Heart right ventricle (tissue), 16 donors: ENCODE results near the gene EBPL. TPM values are rescaled to one million over a fixed set of nuclear protein-coding genes. Genes with fewer than 3 reads are reported as not detected.

ENCODE experiments used
- ATAC-seq, 8 donors: fragments of 200-7000 bp; cut with Tn5 transposase; one replicate each; pipeline ENCODE4 v1.9.1; 2020; ENCODE audit warnings: mild to moderate bottlenecking in 8 of 8, moderate library complexity in 8 of 8, moderate number of reproducible peaks in 1 of 8
- DNase-seq, 2 donors: peaks; one replicate each; pipeline ENCODE4 v3.0.0-alpha.2; 2020
- H3K27ac ChIP-seq, 10 donors: fragments of 200-600 bp; sonication (generic) in 2 of 10; one replicate each; pipeline versions ENCODE4 v1.5.0 to v1.8.0; 2020 to 2022; ENCODE audit warnings: mild to moderate bottlenecking in 3 of 10
- H3K27me3 ChIP-seq, 7 donors: fragments of 200-600 bp; one replicate each; pipeline ENCODE4 v1.8.0; 2021 to 2022; ENCODE audit warnings: mild to moderate bottlenecking in 2 of 7
- H3K36me3 ChIP-seq, 9 donors: fragments of 200-600 bp; sonication (generic) in 1 of 9; one replicate each; pipeline versions ENCODE4 v1.5.0 to v1.8.0; 2020 to 2022; ENCODE audit warnings: mild to moderate bottlenecking in 2 of 9
- H3K4me1 ChIP-seq, 9 donors: fragments of 200-600 bp; sonication (generic) in 1 of 9; one replicate each; pipeline versions ENCODE4 v1.5.0 to v1.8.0; 2020 to 2022; ENCODE audit warnings: mild to moderate bottlenecking in 4 of 9
- H3K4me3 ChIP-seq, 10 donors: fragments of 200-600 bp; sonication (generic) in 2 of 10; one replicate each; pipeline versions ENCODE4 v1.5.0 to v1.8.0; 2020 to 2022; ENCODE audit warnings: mild to moderate bottlenecking in 7 of 10, moderate library complexity in 2 of 10
- H3K9me3 ChIP-seq, 11 donors: fragments of 200-600 bp in 10 of 11; sonication (generic) in 2 of 11; one replicate each; pipeline versions ENCODE4 v1.5.0 to v1.8.0; 2013 to 2022; ENCODE audit warnings: mild to moderate bottlenecking in 2 of 11, control low read depth in 1 of 11, moderate library complexity in 1 of 11
- WGBS, 2 donors: extraction: QIAGEN DNeasy Blood & Tissue Kit; methylation state at CpG; one replicate each; pipeline ENCODE4 v1.1.7; 2013; ENCODE audit warnings: inconsistent platforms in 1 of 2; 5-methylcytosine and 5-hydroxymethylcytosine counted together
- intact Hi-C, 10 donors: fragments of 100-400 bp; cut with DNase I; formaldehyde crosslinking; loops; one replicate each; pipeline versions ENCODE4 v1.11.1 to v1.14.2; 2022
- polyA plus RNA-seq, 2 donors: library from polyadenylated mRNA; stranded (reverse); fragments of 200-250 nt; gene quantifications; one replicate each; pipeline ENCODE4 v1.2.3, GENCODE V29; 2013
- total RNA-seq, 10 donors: library from RNA; stranded (reverse); fragmentation: NEBNext Ultra II Directional in 3 of 10; extraction: Animal tissue kit (Norgen Biotek cat#: 25700) in 3 of 10; gene quantifications; one replicate each; pipeline versions ENCODE4 v1.2.1 to v1.2.4, GENCODE V29; 2021 to 2023
- TF ChIP-seq, protein P1 (sequence below), 9 donors: fragments of 200-600 bp; sonication (generic) in 2 of 9; IDR thresholded peaks; one replicate each; pipeline versions ENCODE4 v1.5.0 to v1.8.0; 2021 to 2022; ENCODE audit warnings: antibody characterized with exemption in 9 of 9, mild to moderate bottlenecking in 5 of 9, moderate library complexity in 1 of 9
- donor health status: Arrhythmogenic right ventricular cardiomyopathy.
- donor health status: ischemic (EF 13 %, LVEDD 7.1; RV severe dilation, severe dysfunction).
- donor health status: healthy with polysubstance abuse.
- donor health status: DM: no; HTN: yes; CAD: no.
- donor health status: DM: no; HTN: no; CAD: no.
- donor health status: ischemic (EF 25% LVEDD 6.9; RV normal size, moderate dysfunction).
- donor health status: ischemic (EF 25% LVEDD 5.7; RV mildly dilated, moderate dysfunction).
- donor health status: healthy.
- donor health status: DM: yes; HTN: yes; CAD: no.
- donor health status: Ischemic cardiomyopathy.
- donor health status: ischemic (EF 35%, LVEDD 5.7; RV mildly dilated, moderate dysfunction).
- donor health status: nonischemic (EF 11% LVEDD 7.7; RV severe dilation, severe dysfunction).
- donor health status: DM: yes; HTN: yes; CAD: no.
- donor health status: PGD.
- donor health status: ischemic (EF 29% LVEDD 5.4; RV normal size, mild dysfunction).
- donor health status: nonischemic (EF 23%, LVEDD 6.1; RV moderate dilation, normal function).

Gene EBPL
- total and polyA plus RNA-seq, 12 donors, result 3.4 to 12.1 (median 6.1) TPM

DNA sequence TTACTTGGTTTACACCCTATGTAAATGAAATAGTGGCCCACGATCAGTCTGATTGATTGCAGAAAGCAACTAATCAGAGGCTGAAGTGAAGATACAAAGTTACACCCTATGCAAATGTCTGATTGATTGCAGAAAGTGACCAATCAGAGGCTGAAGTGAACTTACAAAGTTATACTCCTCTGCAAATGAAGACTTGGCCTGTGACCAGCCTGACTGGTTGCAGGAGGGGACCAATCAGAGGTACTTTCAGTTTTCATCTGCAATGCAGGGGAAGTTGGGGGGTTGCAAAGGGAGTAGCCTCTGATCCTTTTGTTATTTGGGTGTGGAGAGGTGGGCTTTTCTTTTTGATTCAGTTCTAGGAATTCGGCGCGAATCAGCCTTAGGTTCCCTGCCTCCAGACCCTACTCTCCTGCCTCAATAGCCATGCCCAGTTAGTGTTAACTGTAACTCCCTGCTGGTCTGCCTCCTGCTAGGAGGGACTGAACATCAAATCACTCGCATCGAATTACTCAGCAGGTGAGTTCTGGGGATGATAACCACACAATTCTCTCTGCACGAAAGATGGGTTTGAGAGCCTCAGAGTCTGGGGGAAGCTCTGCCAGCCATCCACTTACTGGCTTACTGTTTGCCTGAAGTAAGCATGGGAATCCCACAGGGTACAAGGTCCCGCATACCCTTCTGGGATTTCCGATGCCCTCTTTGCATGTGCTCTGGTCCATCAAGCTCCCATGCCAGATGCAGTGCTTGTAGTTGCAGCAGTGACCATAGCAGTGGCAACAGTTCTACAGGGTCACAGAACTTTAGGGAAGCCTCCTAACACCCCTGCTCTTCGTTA lies 55.5 kb downstream of the EBPL start:
- peak in 1 of 2 donors; percentile 54 for DNase-seq
- H3K4me3 ChIP-seq, result peak overlapping the region in 6 of 10 donors; percentile 32 to 50 (median 37)
- WGBS, 2 donors, result 53 to 57% methylated on average over 10 of the region's 10 CpGs

DNA sequence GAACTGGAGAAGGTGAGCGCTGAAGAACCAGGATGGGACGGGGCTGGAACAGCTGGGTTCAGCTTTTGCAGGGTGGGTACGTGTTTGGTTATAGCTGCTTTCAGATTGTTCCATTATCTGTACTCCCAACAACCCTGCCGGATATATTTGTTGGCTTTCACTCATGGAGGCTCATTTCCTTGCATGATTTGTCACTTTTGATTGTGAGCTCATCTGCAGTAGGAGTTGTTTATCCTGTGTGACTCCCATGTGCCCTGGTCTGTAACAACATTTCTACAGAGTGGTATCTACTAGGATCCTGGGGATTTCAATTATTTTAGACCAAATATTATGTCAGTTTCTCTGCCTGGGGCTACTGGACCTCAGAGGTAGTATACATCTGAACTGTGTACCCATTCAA lies 57.6 kb downstream of the EBPL start:
- no peak overlapping the region for H3K4me3 ChIP-seq
- intact Hi-C loops, result no loop called here
- TF ChIP-seq, protein P1, sequence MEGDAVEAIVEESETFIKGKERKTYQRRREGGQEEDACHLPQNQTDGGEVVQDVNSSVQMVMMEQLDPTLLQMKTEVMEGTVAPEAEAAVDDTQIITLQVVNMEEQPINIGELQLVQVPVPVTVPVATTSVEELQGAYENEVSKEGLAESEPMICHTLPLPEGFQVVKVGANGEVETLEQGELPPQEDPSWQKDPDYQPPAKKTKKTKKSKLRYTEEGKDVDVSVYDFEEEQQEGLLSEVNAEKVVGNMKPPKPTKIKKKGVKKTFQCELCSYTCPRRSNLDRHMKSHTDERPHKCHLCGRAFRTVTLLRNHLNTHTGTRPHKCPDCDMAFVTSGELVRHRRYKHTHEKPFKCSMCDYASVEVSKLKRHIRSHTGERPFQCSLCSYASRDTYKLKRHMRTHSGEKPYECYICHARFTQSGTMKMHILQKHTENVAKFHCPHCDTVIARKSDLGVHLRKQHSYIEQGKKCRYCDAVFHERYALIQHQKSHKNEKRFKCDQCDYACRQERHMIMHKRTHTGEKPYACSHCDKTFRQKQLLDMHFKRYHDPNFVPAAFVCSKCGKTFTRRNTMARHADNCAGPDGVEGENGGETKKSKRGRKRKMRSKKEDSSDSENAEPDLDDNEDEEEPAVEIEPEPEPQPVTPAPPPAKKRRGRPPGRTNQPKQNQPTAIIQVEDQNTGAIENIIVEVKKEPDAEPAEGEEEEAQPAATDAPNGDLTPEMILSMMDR (IDR thresholded peaks at IDR 0.05), result no peak

More for the DNA sequence above, 55.5 kb downstream of the EBPL start:
- H3K9me3 ChIP-seq, result no peaks in the 10 kb centered on the region
- no peaks in the 10 kb centered on the region for H3K36me3 ChIP-seq
- intact Hi-C loops, result no loop called here
- peaks cover 0 to 57% (median 0%) of the 10 kb centered on the region in 9 donors for H3K4me1 ChIP-seq
- H3K27ac ChIP-seq, result peak overlapping the region in 1 of 10 donors; percentile 67
- ATAC-seq, result peak in 4 of 8 donors; percentile 14 to 69 (median 49)
- TF ChIP-seq, protein P1 (IDR thresholded peaks at IDR 0.05), result no peak
- H3K27me3 ChIP-seq, result no peaks in the 10 kb centered on the region

DNA sequence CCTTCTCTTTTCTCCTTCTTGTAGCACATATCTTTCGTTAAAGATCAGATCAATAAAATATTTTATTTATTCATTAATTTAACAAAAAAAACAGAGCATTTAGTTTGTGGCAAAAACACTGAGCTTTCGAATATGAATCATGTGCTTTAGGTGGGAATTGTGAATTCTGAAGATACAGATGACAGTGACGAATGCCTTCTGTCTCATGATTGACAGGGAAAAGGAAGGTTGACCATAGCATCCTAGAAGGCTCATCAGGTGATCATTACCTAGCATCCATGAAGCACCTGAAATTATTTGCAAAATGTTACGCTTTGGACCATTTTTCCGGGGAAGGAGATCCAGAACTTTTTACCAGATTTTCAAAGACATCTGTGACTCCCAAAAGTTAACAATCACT lies 59.1 kb downstream of the EBPL start:
- Histone ChIP-seq H3K27me3 (no peaks in the 10 kb centered on the region), H3K9me3 (no peaks in the 10 kb centered on the region)
- 82 to 87% methylated on average over 5 of the region's 5 CpGs for WGBS, 2 donors

More for the DNA sequence above, 57.6 kb downstream of the EBPL start:
- ATAC-seq (peak in 2 of 8 donors; percentile 13 to 15), DNase-seq (no peak)
- peaks cover 0 to 72% (median 7%) of the 10 kb centered on the region in 9 donors for H3K4me1 ChIP-seq
- H3K27ac ChIP-seq, result peak overlapping the region in 1 of 10 donors; percentile 26
- H3K36me3 ChIP-seq, result no peaks in the 10 kb centered on the region
- H3K9me3 ChIP-seq, result no peaks in the 10 kb centered on the region
- WGBS, 2 donors, result 68 to 70% methylated on average over 4 of the region's 4 CpGs
- H3K27me3 ChIP-seq, result no peaks in the 10 kb centered on the region

DNA sequence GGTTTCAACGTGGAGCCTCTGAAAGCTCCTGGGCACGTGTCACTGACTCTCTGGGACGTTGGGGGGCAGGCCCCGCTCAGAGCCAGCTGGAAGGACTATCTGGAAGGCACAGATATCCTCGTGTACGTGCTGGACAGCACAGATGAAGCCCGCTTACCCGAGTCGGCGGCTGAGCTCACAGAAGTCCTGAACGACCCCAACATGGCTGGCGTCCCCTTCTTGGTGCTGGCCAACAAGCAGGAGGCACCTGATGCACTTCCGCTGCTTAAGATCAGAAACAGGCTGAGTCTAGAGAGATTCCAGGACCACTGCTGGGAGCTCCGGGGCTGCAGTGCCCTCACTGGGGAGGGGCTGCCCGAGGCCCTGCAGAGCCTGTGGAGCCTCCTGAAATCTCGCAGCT lies 60.7 kb downstream of the EBPL start:
- 85 to 89% methylated on average over 16 of the region's 16 CpGs for WGBS, 2 donors
- no peaks in the 10 kb centered on the region for H3K36me3 ChIP-seq
- TF ChIP-seq, protein P1 (IDR thresholded peaks at IDR 0.05), result no peak
- ATAC-seq (peak in 1 of 8 donors; percentile 11), DNase-seq (no peak)
- no peaks in the 10 kb centered on the region for H3K27me3 ChIP-seq
- H3K27ac ChIP-seq, result peak overlapping the region in 2 of 10 donors; percentile 45 to 87
- H3K9me3 ChIP-seq, result no peaks in the 10 kb centered on the region
- H3K4me3 ChIP-seq, result no peak overlapping the region
- intact Hi-C loops, result no loop called here
- peaks cover 0 to 84% (median 13%) of the 10 kb centered on the region in 9 donors for H3K4me1 ChIP-seq

More for the DNA sequence above, 59.1 kb downstream of the EBPL start:
- H3K36me3 ChIP-seq, result no peaks in the 10 kb centered on the region
- no peak for DNase-seq
- no peak overlapping the region for H3K4me3 ChIP-seq
- H3K4me1 ChIP-seq, result peaks cover 0 to 82% (median 13%) of the 10 kb centered on the region in 9 donors
- no peak for ATAC-seq
- no peak overlapping the region for H3K27ac ChIP-seq
- TF ChIP-seq, protein P1 (IDR thresholded peaks at IDR 0.05), result no peak
- intact Hi-C loops, result no loop called here
